Kidney capillary endothelial cell (primary cell): ENCODE data around the gene GALK1.
"Not testable (repeated sequence)": the region's sequence is repeated elsewhere in the genome, so short reads cannot be mapped to it uniquely, and the experiment has no call there.

Experiments
- DNase-seq: peaks from one replicate; pipeline ENCODE4 v3.0.0-alpha.2; 2018; ENCODE audit warnings: low spot score

Gene GALK1

DNA sequence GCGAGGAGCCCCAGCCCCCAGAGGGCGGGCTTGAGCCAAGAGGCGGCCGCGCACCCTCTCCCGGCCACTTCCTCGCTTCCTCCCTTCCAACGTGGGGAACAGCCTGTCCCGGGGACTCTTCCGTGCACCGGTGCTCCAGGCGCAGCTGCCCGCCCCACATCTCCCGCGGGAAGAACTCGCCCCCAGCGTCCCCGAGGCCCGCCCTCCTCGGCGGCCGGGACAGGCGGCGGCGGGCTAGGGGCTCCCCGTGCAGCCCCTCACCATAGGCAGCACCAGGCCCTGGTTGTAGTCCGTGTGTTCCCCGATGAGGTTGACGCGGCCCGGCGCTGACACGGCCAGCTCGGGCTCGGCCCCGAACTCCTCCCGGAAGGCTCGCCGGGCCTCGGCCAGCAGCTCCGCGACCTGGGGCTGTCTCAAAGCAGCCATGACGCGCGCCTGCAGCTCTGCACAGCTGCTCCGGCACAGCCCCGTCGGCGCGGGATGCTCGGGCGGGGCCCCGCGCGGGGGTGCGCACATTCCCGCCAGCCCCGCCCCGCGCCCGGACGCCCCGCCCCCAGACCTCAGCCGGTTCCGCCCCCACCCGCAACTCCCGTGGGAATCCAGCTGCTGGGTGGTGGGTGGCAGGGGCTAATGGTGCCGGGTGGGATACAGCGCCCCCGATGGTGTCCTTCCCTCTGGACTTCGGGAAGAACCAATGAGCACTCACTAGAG, at the start of gene GALK1:
Gene GALK1, minus strand, starts transcription at position 482 of the 711 bp plus-strand sequence. Its CDS starts 56 bp downstream, at position 426.
- peak; percentile 47 for DNase-seq

DNA sequence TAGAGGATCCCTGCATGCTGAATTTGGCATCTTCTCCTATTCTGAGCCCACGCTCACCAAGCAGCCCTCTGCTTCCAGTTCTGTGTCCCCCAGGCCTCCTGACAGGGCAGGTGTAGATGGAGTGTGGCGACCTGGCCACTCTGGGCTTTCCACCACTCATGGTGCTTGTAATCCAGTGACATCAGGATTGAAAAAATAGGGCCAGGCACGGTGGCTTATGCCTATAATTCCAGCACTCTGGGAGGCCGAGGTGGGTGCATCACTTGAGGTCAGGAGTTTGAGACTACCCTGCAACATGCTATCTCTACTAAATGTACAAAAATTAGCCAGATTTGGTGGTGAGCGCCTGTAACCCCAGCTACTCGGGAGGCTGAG, 49.0 kb upstream of the GALK1 start:
- DNase-seq, result no peak

DNA sequence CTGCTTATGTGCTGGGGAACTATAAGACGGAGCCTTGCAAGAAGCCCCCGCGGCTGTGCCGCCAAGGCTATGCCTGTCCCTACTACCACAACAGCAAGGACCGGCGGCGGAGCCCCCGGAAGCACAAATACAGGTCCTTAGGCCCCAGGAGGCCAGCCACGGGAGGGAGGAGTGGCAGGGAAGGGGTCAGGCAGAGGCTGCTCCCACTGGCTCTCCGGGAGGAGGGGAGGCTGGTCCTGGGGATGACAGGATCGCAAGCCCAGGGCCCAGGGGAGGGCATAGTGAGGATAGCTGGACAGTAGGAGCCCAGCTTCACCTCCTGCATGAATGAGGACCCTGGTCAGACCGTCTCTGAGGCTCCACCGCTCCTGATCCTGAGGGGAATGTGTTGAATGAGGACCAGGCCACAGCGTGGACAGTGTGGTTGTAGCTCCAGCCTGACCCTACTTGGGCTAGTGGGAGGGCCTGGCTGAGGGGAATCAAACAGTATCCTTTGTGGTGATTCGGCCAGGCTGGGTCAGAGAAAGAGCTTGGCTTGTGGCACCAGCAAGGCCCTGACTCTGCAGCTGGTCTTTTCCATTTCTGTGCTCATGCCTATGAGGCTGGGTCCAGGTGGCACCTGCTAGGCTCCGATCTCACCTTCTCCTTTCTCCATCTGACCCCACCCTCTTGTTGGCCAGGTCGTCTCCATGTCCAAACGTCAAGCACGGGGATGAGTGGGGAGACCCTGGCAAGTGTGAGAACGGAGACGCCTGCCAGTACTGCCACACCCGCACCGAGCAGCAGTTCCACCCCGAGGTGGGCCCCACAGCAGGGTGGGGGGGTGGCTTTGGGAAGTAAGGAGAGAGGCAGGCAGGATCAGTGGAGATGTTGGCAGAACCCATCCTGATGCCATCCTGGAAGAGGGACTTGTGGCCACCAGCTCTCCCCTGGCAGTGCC, 48.4 kb upstream of the GALK1 start:
- no peak for DNase-seq

GRCh38 chr17:75812096-75813013, 47.4 kb upstream of the GALK1 start:
- DNase-seq, result no peak

- DNase-seq, result no peak
These were observed 46.2 kb upstream of the GALK1 start for GRCh38 chr17:75811174-75811573.

DNA sequence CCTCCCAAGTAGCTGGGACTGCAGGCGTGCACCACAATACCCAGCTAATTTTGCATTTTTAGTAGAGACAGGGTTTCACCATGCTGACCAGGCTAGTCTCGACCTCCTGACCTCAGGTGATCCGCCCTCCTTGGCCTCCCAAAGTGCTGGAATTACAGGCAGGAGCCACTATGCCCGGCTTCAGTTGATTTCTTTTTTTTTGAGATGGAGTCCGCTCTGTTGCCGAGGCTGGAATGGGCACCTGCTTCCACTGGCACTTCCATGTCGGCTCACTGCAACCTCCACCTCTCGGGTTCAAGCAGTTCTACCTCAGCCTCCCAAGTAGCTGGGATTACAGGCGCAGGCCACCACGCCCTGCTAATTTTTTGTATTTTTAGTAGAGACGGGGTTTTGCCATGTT, 45.8 kb upstream of the GALK1 start:
- DNase-seq, result not testable (repeated sequence)

- DNase-seq, result no peak
These were observed 45.2 kb upstream of the GALK1 start for GRCh38 chr17:75810216-75810615.

DNA sequence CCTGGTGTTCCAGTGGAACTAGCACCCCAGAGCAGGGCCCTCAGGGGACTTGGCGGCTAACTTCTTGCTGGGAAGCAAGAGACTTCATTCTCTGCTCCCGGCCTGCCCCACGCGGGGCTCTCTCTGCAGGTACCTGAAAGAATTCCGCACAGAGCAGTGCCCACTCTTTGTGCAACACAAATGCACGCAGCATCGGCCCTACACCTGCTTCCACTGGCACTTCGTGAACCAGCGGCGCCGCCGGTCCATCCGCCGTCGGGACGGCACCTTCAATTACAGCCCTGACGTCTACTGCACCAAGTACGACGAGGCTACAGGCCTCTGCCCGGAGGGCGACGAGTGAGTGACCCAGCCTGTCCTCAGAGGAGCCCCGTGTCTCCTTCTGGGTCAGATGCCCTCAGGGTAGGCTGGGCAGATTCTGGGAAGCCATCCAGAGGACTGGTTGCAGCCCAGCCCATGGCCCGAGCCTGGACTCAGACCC, 44.7 kb upstream of the GALK1 start:
- no peak for DNase-seq

GRCh38 chr17:75808905-75809621, 44.1 kb upstream of the GALK1 start:
- peak; percentile 52 for DNase-seq

DNA sequence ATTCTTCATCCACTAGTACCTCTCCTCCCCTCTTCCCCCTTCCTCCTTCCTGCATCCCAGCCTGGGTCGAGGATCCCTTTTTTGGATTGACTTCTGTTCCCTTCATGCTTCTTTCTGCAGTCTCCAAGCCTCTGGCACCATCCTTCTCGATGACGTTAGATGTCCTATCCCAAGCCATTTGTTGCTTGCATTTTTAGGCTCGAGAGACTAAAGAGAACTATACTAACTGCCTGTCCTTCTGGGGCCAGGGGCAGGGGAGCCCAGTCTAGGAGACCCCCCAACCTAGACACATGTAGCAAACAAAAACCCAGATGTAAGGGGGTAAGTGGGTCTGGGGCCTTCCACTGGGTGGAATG, 43.5 kb upstream of the GALK1 start:
- DNase-seq, result no peak

GRCh38 chr17:75807861-75808260, 42.9 kb upstream of the GALK1 start:
- DNase-seq, result no peak

GRCh38 chr17:75806822-75807500, 42.0 kb upstream of the GALK1 start:
- DNase-seq, result no peak

DNA sequence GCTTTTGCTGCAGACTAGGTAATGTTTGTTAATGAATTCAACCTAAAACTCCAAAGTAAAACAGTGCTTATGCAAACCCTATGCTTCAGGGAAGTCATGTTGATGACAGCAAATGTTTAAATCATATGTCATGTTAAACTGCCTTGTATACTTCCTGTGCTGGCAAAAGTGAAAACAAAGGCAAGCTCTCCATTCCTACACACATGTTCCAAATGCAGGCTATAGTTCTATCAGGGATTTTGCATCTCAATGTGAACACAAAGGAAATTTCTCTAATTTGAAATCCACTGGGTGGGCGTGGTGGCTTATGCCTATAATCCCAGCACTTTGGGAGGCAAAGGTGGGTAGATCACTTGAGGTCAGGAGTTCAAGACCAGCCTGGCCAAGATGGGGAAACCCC, 38.9 kb upstream of the GALK1 start:
- DNase-seq, result no peak

- no peak for DNase-seq
These were observed 34.4 kb upstream of the GALK1 start for GRCh38 chr17:75799402-75799801.

DNA sequence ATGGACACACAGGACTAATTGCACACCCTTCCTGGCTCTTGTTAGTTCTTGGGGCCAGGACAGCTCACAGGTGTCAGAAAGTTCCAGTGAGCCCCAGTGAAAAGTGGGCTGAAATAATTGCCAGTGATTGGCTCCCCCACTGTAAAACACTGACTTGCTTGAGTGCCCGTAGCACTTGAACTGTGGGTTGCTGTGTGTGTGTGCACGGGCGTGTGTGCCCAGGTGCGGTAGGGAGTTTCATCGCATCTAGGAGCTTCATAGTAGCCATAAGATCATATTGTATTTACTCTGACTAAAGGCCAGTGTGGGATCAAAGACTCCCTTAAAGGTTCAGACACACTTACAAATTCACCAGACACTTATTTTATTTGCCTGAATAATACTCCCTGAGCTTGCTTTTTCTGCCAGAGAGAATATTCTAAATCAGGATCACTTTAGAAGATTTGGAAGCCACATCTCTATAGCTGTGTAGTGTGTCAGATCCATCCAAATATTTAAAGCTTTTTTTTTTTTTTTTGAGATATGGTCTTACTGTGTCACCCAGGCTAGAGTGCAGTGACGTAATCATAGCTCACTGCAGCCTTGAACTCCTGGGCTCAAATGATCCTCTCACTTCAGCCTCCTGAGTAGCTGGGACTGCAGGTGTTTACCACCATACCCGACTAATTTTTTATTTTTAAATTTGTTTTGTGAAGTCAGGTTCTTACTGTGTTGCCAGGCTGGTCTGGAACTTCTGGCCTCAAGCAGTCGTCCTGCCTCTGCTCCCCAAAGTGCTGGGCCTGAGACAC, 31.0 kb upstream of the GALK1 start:
- DNase-seq, result no peak

- no peak for DNase-seq
These were observed 28.5 kb upstream of the GALK1 start for GRCh38 chr17:75793460-75793859.

GRCh38 chr17:75791254-75791653, 26.3 kb upstream of the GALK1 start:
- DNase-seq, result no peak

GRCh38 chr17:75785016-75785890, 20.3 kb upstream of the GALK1 start:
- DNase-seq, result peak; percentile 86

- peak; percentile 97 for DNase-seq
These were observed 19.6 kb upstream of the GALK1 start, which contains the start of gene UNK for GRCh38 chr17:75784473-75785015. Gene UNK (plus strand): TSS chr17:75784806. CDS start chr17:75784881, 75 bp downstream.
